Uterus (tissue), 4 donors: Measurements from ENCODE around the gene IL6R. TPM values are rescaled to one million over a fixed set of nuclear protein-coding genes. Genes with fewer than 3 reads are reported as not detected.
A peak's percentile ranks its signal among the peaks of the same experiment; 100 is the strongest.

Source experiments
- DNase-seq, 2 donors: peaks; one replicate each; pipeline ENCODE4 v3.0.0-alpha.2; 2019 to 2020
- H3K27ac ChIP-seq, 2 donors: fragments of 200-600 bp; sonication (generic); 1 replicate in 1 of 2; 2 replicates in 1 of 2; pipeline ENCODE4 v1.5.1; 2016 to 2018
- H3K27me3 ChIP-seq, 2 donors: fragments of 200-600 bp; sonication (generic); one replicate each; pipeline ENCODE4 v1.5.1; 2018 to 2019; ENCODE audit warnings: control low read depth in 1 of 2
- H3K36me3 ChIP-seq, 2 donors: fragments of 200-600 bp; sonication (generic); one replicate each; pipeline ENCODE4 v1.5.1; 2019; ENCODE audit warnings: control low read depth in 1 of 2
- H3K4me1 ChIP-seq, 2 donors: fragments of 200-600 bp; sonication (generic); one replicate each; pipeline ENCODE4 v1.5.1; 2018 to 2019; ENCODE audit warnings: control low read depth in 1 of 2
- H3K4me3 ChIP-seq, 2 donors: fragments of 200-600 bp; sonication (generic); 1 replicate in 1 of 2; 2 replicates in 1 of 2; pipeline ENCODE4 v1.5.1; 2018 to 2019; ENCODE audit warnings: mild to moderate bottlenecking in 1 of 2
- H3K9me3 ChIP-seq, 2 donors: fragments of 200-600 bp; sonication (generic); one replicate each; pipeline ENCODE4 v1.5.1; 2019; ENCODE audit warnings: control low read depth in 1 of 2
- CTCF ChIP-seq, 4 experiments: fragments of 200-600 bp in 2 of 4; fragments of 450-650 bp in 2 of 4; sonication (generic) in 2 of 4; IDR thresholded peaks; one replicate each; pipeline ENCODE4 v1.5.1; 2016 to 2019; ENCODE audit warnings: antibody characterized with exemption in 4 of 4, mild to moderate bottlenecking in 2 of 4, moderate library complexity in 1 of 4
- POLR2A ChIP-seq, 2 donors: fragments of 450-650 bp; IDR thresholded peaks; one replicate each; pipeline ENCODE4 v1.6.1; 2016; ENCODE audit warnings: antibody characterized with exemption in 2 of 2, mild to moderate bottlenecking in 1 of 2, moderate library complexity in 1 of 2
- intact Hi-C: fragments of 100-400 bp; cut with DNase I; formaldehyde crosslinking; loops from one replicate; pipeline ENCODE4 v1.15.1; 2023; ENCODE audit warnings: low total_unique reads
- total RNA-seq, 4 donors: library from RNA; depleted of rRNA in 3 of 4; stranded (reverse); fragments of >200 nt in 3 of 4; gene quantifications; one replicate each; pipeline versions ENCODE4 v1.1.0 to v1.2.4, GENCODE V29; 2014 to 2023
- donor health status: DM: yes; HTN: yes; CAD: no.

Gene IL6R
- total RNA-seq, 4 donors from 2014 or later, result 9.7 to 28.2 (median 17.1) TPM

GRCh38 chr1:154488922-154489321 is 83.8 kb downstream of the IL6R start:
- H3K27me3 ChIP-seq, result no peaks in the 10 kb centered on the region
- no peak for TF ChIP-seq CTCF (IDR thresholded peaks at IDR 0.05)
- no peak for DNase-seq
- H3K27ac ChIP-seq, result no peak overlapping the region
- H3K4me3 ChIP-seq, result no peak overlapping the region
- no peaks in the 10 kb centered on the region for H3K4me1 ChIP-seq
- no peaks in the 10 kb centered on the region for H3K9me3 ChIP-seq
- no peaks in the 10 kb centered on the region for H3K36me3 ChIP-seq
- intact Hi-C loops, result no loop called here

- no peaks in the 10 kb centered on the region for H3K4me1 ChIP-seq
- no peaks in the 10 kb centered on the region for H3K9me3 ChIP-seq
- intact Hi-C loops, result no loop called here
- TF ChIP-seq CTCF (IDR thresholded peaks at IDR 0.05) (no peak), POLR2A (IDR thresholded peaks at IDR 0.05) (no peak)
- no peak overlapping the region for H3K27ac ChIP-seq
- no peaks in the 10 kb centered on the region for H3K27me3 ChIP-seq
- H3K36me3 ChIP-seq, result no peaks in the 10 kb centered on the region
- DNase-seq, result no peak
- H3K4me3 ChIP-seq, result no peak overlapping the region
Observed at GRCh38 chr1:154489695-154490274, 84.6 kb downstream of the IL6R start.

GRCh38 chr1:154490317-154490716 is 85.2 kb downstream of the IL6R start:
- DNase-seq, result no peak
- H3K4me1 ChIP-seq, result no peaks in the 10 kb centered on the region
- intact Hi-C loops, result no loop called here

GRCh38 chr1:154492115-154492514 is 87.0 kb downstream of the IL6R start:
- Histone ChIP-seq H3K9me3 (no peaks in the 10 kb centered on the region), H3K27me3 (no peaks in the 10 kb centered on the region), H3K4me1 (no peaks in the 10 kb centered on the region), H3K36me3 (no peaks in the 10 kb centered on the region), H3K4me3 (no peak overlapping the region), H3K27ac (peak overlapping the region in 1 of 2 donors; percentile 57)
- DNase-seq, result no peak
- intact Hi-C loops, result no loop called here
- TF ChIP-seq CTCF (IDR thresholded peaks at IDR 0.05) (no peak), POLR2A (IDR thresholded peaks at IDR 0.05) (no peak)

More at GRCh38 chr1:154490317-154490716, 85.2 kb downstream of the IL6R start:
- no peak for TF ChIP-seq CTCF (IDR thresholded peaks at IDR 0.05)
- no peak for TF ChIP-seq POLR2A (IDR thresholded peaks at IDR 0.05)
- Histone ChIP-seq H3K27me3 (no peaks in the 10 kb centered on the region), H3K27ac (no peak overlapping the region), H3K36me3 (no peaks in the 10 kb centered on the region), H3K9me3 (no peaks in the 10 kb centered on the region), H3K4me3 (no peak overlapping the region)

GRCh38 chr1:154493276-154493675 is 88.1 kb downstream of the IL6R start:
- Histone ChIP-seq H3K27ac (peak overlapping the region in 1 of 2 donors; percentile 63), H3K36me3 (no peaks in the 10 kb centered on the region), H3K4me1 (no peaks in the 10 kb centered on the region), H3K9me3 (no peaks in the 10 kb centered on the region), H3K4me3 (no peak overlapping the region), H3K27me3 (peaks cover 0 to 2% of the 10 kb centered on the region in 2 donors)
- intact Hi-C loops, result no loop called here
- TF ChIP-seq CTCF (IDR thresholded peaks at IDR 0.05), result no peak
- no peak for TF ChIP-seq POLR2A (IDR thresholded peaks at IDR 0.05)
- DNase-seq, result peak in 1 of 2 donors; percentile 51
